H9 (cell line): ENCODE measurements around the gene COQ8A. TPM values are rescaled to one million over a fixed set of nuclear protein-coding genes. Genes with fewer than 3 reads are reported as not detected.

Experiments
- DNase-seq: peaks from one replicate; pipeline ENCODE4 v3.0.0-alpha.2; 2017
- H2AFZ ChIP-seq: one replicate; pipeline ENCODE4 v1.6.1; 2013; ENCODE audit warnings: mild to moderate bottlenecking, low read length, control low read depth, moderate library complexity
- H2AK5ac ChIP-seq: 2 replicates; pipeline ENCODE4 v1.6.1; 2013; ENCODE audit warnings: low read length, control low read depth, mixed read lengths; ENCODE audit not compliant: insufficient read length
- H2BK120ac ChIP-seq: one replicate; pipeline ENCODE4 v1.6.1; 2013; ENCODE audit warnings: low read depth, mild to moderate bottlenecking, low read length, control low read depth, inconsistent platforms; ENCODE audit not compliant: poor library complexity, severe bottlenecking
- H2BK12ac ChIP-seq: 2 replicates; pipeline ENCODE4 v1.6.1; 2013; ENCODE audit warnings: low read length, control low read depth, mixed read lengths, low read depth; ENCODE audit not compliant: insufficient read length
- H2BK15ac ChIP-seq: 2 replicates; pipeline ENCODE4 v1.6.1; 2013; ENCODE audit warnings: low read depth, low read length, control low read depth
- H2BK20ac ChIP-seq: one replicate; pipeline ENCODE4 v1.6.1; 2013; ENCODE audit warnings: low read depth, mild to moderate bottlenecking, low read length, control low read depth, inconsistent platforms; ENCODE audit not compliant: poor library complexity, severe bottlenecking
- H2BK5ac ChIP-seq: 2 replicates; pipeline ENCODE4 v1.6.1; 2013; ENCODE audit warnings: low read length, control low read depth, mixed read lengths; ENCODE audit not compliant: insufficient read length
- H3K14ac ChIP-seq: 2 replicates; pipeline ENCODE4 v1.6.1; 2013; ENCODE audit warnings: low read length, control low read depth; ENCODE audit not compliant: insufficient read depth
- H3K18ac ChIP-seq: 2 replicates; pipeline ENCODE4 v1.6.1; 2013; ENCODE audit warnings: low read depth, mild to moderate bottlenecking, mixed read lengths, low read length, control low read depth; ENCODE audit not compliant: insufficient read length
- H3K23ac ChIP-seq: 2 replicates; pipeline ENCODE4 v1.6.1; 2013; ENCODE audit warnings: low read length, control low read depth, mixed read lengths, low read depth; ENCODE audit not compliant: insufficient read length
- H3K23me2 ChIP-seq: 2 replicates; pipeline ENCODE4 v1.6.1; 2013; ENCODE audit warnings: low read depth, mild to moderate bottlenecking, mixed read lengths, low read length, control low read depth; ENCODE audit not compliant: insufficient read length, poor library complexity, severe bottlenecking
- H3K27ac ChIP-seq: 2 replicates; pipeline ENCODE4 v1.5.1; 2013; ENCODE audit warnings: low read length, control low read depth, mixed read lengths, low read depth; ENCODE audit not compliant: insufficient read length
- H3K27me3 ChIP-seq: 2 replicates; pipeline ENCODE4 v1.6.1; 2013; ENCODE audit warnings: low read length, control low read depth, inconsistent platforms; ENCODE audit not compliant: insufficient read depth
- H3K4ac ChIP-seq: 2 replicates; pipeline ENCODE4 v1.6.1; 2013; ENCODE audit warnings: low read depth, mild to moderate bottlenecking, control low read depth, inconsistent platforms, low read length, moderate library complexity
- H3K4me1 ChIP-seq: 2 replicates; pipeline ENCODE4 v1.6.1; 2013; ENCODE audit warnings: low read length, control low read depth, inconsistent platforms; ENCODE audit not compliant: insufficient read depth
- H3K4me2 ChIP-seq: 2 replicates; pipeline ENCODE4 v1.6.1; 2013; ENCODE audit warnings: low read length, control low read depth, mixed read lengths; ENCODE audit not compliant: insufficient read length, insufficient read depth
- H3K56ac ChIP-seq: 2 replicates; pipeline ENCODE4 v1.6.1; 2013; ENCODE audit warnings: low read depth, mild to moderate bottlenecking, mixed read lengths, low read length, control low read depth; ENCODE audit not compliant: insufficient read length
- H3K79me1 ChIP-seq: 2 replicates; pipeline ENCODE4 v1.6.1; 2013; ENCODE audit warnings: low read depth, mild to moderate bottlenecking, moderate library complexity, low read length, control low read depth, inconsistent platforms; ENCODE audit not compliant: insufficient read depth, poor library complexity, severe bottlenecking
- H3K79me2 ChIP-seq: 2 replicates; pipeline ENCODE4 v1.6.1; 2013; ENCODE audit warnings: low read length, control low read depth, inconsistent platforms; ENCODE audit not compliant: insufficient read depth
- H3K9ac ChIP-seq: 2 replicates; pipeline ENCODE4 v1.6.1; 2013; ENCODE audit warnings: low read length, control low read depth, mixed read lengths; ENCODE audit not compliant: insufficient read length; ENCODE audit errors: extremely low read depth
- H3K9me3 ChIP-seq: one replicate; pipeline ENCODE4 v1.6.1; 2013; ENCODE audit warnings: low read depth, low read length, inconsistent platforms; ENCODE audit not compliant: control insufficient read depth
- H3T11ph ChIP-seq: one replicate; pipeline ENCODE4 v1.6.1; 2013; ENCODE audit warnings: mild to moderate bottlenecking, low read length, control low read depth, inconsistent platforms
- H4K20me1 ChIP-seq: one replicate; pipeline ENCODE4 v1.6.1; 2013; ENCODE audit not compliant: control insufficient read depth, insufficient read length, insufficient read depth
- H4K5ac ChIP-seq: 2 replicates; pipeline ENCODE4 v1.6.1; 2013; ENCODE audit warnings: low read depth, mild to moderate bottlenecking, mixed read lengths, low read length, control low read depth; ENCODE audit not compliant: insufficient read length
- H4K8ac ChIP-seq: replicated peaks from 2 replicates; pipeline ENCODE4 v1.6.1; 2013; ENCODE audit warnings: low read length, control low read depth, mixed read lengths, low read depth; ENCODE audit not compliant: insufficient read length
- H4K91ac ChIP-seq: 2 replicates; pipeline ENCODE4 v1.6.1; 2013; ENCODE audit warnings: low read depth, mild to moderate bottlenecking, moderate library complexity, mixed read lengths, low read length, control low read depth; ENCODE audit not compliant: insufficient read length
- H3K27ac Mint-ChIP-seq, 3 experiments: 2 replicates in 2 of 3; 3 replicates in 1 of 3; pipeline ENCODE4 v1.8.0; 2020 to 2021; ENCODE audit warnings: mixed read lengths in 3 of 3, mild to moderate bottlenecking in 1 of 3, moderate library complexity in 1 of 3
- H3K27me3 Mint-ChIP-seq: 2 replicates; pipeline ENCODE4 v1.8.0; 2021; ENCODE audit warnings: low read depth, mild to moderate bottlenecking, moderate library complexity, mixed read lengths
- H3K36me3 Mint-ChIP-seq, 3 experiments: 2 replicates in 2 of 3; 3 replicates in 1 of 3; pipeline ENCODE4 v1.8.0; 2020 to 2021; ENCODE audit warnings: low read depth in 3 of 3, mixed read lengths in 3 of 3; ENCODE audit not compliant: insufficient read depth in 1 of 3
- H3K4me1 Mint-ChIP-seq, 2 experiments: 2 replicates each; pipeline ENCODE4 v1.8.0; 2020; ENCODE audit warnings: mixed read lengths in 2 of 2
- H3K4me3 Mint-ChIP-seq, 2 experiments: 2 replicates in 1 of 2; 3 replicates in 1 of 2; pipeline ENCODE4 v1.8.0; 2020 to 2021; ENCODE audit warnings: mild to moderate bottlenecking in 2 of 2, mixed read lengths in 2 of 2, moderate library complexity in 1 of 2
- H3K9me3 Mint-ChIP-seq, 2 experiments: 2 replicates in 1 of 2; 3 replicates in 1 of 2; pipeline ENCODE4 v1.8.0; 2020; ENCODE audit warnings: mild to moderate bottlenecking in 2 of 2, mixed read lengths in 2 of 2, moderate library complexity in 1 of 2
- CTCF ChIP-seq: fragments of 200-600 bp; sonication (generic); conservative IDR thresholded peaks from 3 replicates; pipeline ENCODE4 v1.8.0; 2021; ENCODE audit warnings: antibody characterized with exemption, mild to moderate bottlenecking
- WGBS: extraction: QIAGEN DNeasy Blood & Tissue Kit; methylation state at CpG from one replicate; pipeline ENCODE4 v1.1.7; 2013; ENCODE audit warnings: missing lambda C conversion rate, low lambda C conversion rate, mixed read lengths; ENCODE audit not compliant: insufficient read length; ENCODE audit errors: extremely low coverage; 5-methylcytosine and 5-hydroxymethylcytosine counted together
- total RNA-seq: library from RNA; stranded (reverse); gene quantifications from 2 replicates; pipeline ENCODE4 v1.2.1, GENCODE V29; 2021

Gene COQ8A
- total RNA-seq, 1 experiment from 2014 or later = 26.0 TPM

GRCh38 chr1:227010645-227011044 is 70.6 kb downstream of the COQ8A start:
- Histone ChIP-seq H3K27ac (no peak overlapping the region), H4K5ac (no peak overlapping the region), H3K23ac (no peak overlapping the region), H2BK120ac (no peak overlapping the region), H4K8ac (no peak overlapping the region), H2BK15ac (no peak overlapping the region), H3K27me3 (no peaks in the 10 kb centered on the region), H3K9me3 (no peaks in the 10 kb centered on the region), H4K20me1 (no peaks in the 10 kb centered on the region), H2BK5ac (no peak overlapping the region), H3T11ph (no peak overlapping the region), H3K79me1 (no peaks in the 10 kb centered on the region), H3K4me2 (no peak overlapping the region), H2AFZ (no peak overlapping the region), H3K18ac (no peak overlapping the region), H3K9ac (no peak overlapping the region), H2BK20ac (no peak overlapping the region), H3K4me1 (no peaks in the 10 kb centered on the region), H2BK12ac (no peak overlapping the region), H3K23me2 (no peaks in the 10 kb centered on the region), H3K4ac (no peak overlapping the region), H3K56ac (no peak overlapping the region), H2AK5ac (no peak overlapping the region), H3K14ac (no peak overlapping the region), H3K79me2 (no peaks in the 10 kb centered on the region), H4K91ac (no peak overlapping the region)
- TF ChIP-seq CTCF = no peak
- no peaks in the 10 kb centered on the region for H3K9me3 Mint-ChIP-seq
- H3K36me3 Mint-ChIP-seq = peaks cover 0 to 4% (median 0%) of the 10 kb centered on the region in 3 experiments; a peak in 3 of 7 replicates
- no peaks in the 10 kb centered on the region for H3K4me1 Mint-ChIP-seq
- WGBS = no CpG with 5 or more reads among the region's 5 CpGs
- H3K4me3 Mint-ChIP-seq = no peak overlapping the region
- no peak for DNase-seq
- H3K27me3 Mint-ChIP-seq = no peaks in the 10 kb centered on the region
- H3K27ac Mint-ChIP-seq = peak overlapping the region in 1 of 3 experiments; percentile 1; a peak in 1 of 7 replicates
